SK-N-SH (cell line): ENCODE measurements around the gene PTPRG. TPM values are rescaled to one million over a fixed set of nuclear protein-coding genes. Genes with fewer than 3 reads are reported as not detected.

ENCODE experiments used
- CTCF ChIA-PET: fragments of 300-600, 350-600 bp; formaldehyde crosslinking; extraction: SDS; loops from one replicate; lab custom pipeline; 2021; lab: Yijun Ruan, JAX
- POLR2A ChIA-PET: fragments of 350-600 bp; sonication (Branson Sonifier 250); formaldehyde crosslinking; extraction: SDS; loops from one replicate; lab custom pipeline; 2020; ENCODE audit warnings: antibody characterized with exemption, inconsistent platforms; lab: Yijun Ruan, JAX
- DNase-seq: peaks from one replicate; pipeline ENCODE4 v3.0.0; 2012
- H2AFZ ChIP-seq: fragments of 200-600 bp; sonication (generic); 2 replicates; pipeline ENCODE4 v1.8.1; 2016; ENCODE audit warnings: antibody characterized with exemption, mild to moderate bottlenecking, low read depth
- H3F3A ChIP-seq: fragments of 200-600 bp; sonication (generic); replicated peaks from 2 replicates; pipeline ENCODE3; 2016; ENCODE audit warnings: antibody characterized with exemption, mild to moderate bottlenecking; ENCODE audit not compliant: insufficient read depth
- H3K27ac ChIP-seq, 2 experiments: fragments of 200-500 bp in 1 of 2; fragments of 200-600 bp in 1 of 2; sonication (Bioruptor generic) in 1 of 2; sonication (generic), shearing (Covaris generic) in 1 of 2; 2 replicates each; pipeline versions ENCODE4 v1.5.1 to v1.6.1; 2014 to 2016; ENCODE audit warnings: low read depth in 2 of 2, inconsistent platforms in 1 of 2, low read length in 1 of 2, mild to moderate bottlenecking in 1 of 2, mixed read lengths in 1 of 2
- H3K27me3 ChIP-seq: fragments of 200-600 bp; sonication (generic), shearing (Covaris generic); 2 replicates; pipeline ENCODE4 v1.6.1; 2016; ENCODE audit warnings: mixed run types; ENCODE audit not compliant: insufficient read depth
- H3K36me3 ChIP-seq, 2 experiments: fragments of 200-500 bp in 1 of 2; fragments of 200-600 bp in 1 of 2; sonication (Bioruptor generic) in 1 of 2; sonication (generic) in 1 of 2; replicated peaks in 1 of 2; 2 replicates each; pipeline versions ENCODE3 to v1.5.1; 2014 to 2016; ENCODE audit warnings: low read length in 1 of 2, mild to moderate bottlenecking in 1 of 2; ENCODE audit not compliant: insufficient read depth in 2 of 2, control insufficient read depth in 1 of 2
- H3K4me1 ChIP-seq, 2 experiments: fragments of 200-500 bp in 1 of 2; fragments of 200-600 bp in 1 of 2; sonication (Bioruptor generic) in 1 of 2; sonication (generic), shearing (Covaris generic) in 1 of 2; 2 replicates each; pipeline versions ENCODE4 v1.5.1 to v1.6.1; 2014 to 2016; ENCODE audit warnings: low read depth in 1 of 2, low read length in 1 of 2, mixed run types in 1 of 2; ENCODE audit not compliant: insufficient read depth in 2 of 2, control insufficient read depth in 1 of 2
- H3K4me2 ChIP-seq: fragments of 200-600 bp; sonication (generic), shearing (Covaris generic); 2 replicates; pipeline ENCODE4 v1.6.1; 2017; ENCODE audit warnings: mixed run types
- H3K4me3 ChIP-seq, 2 experiments: fragments of 200-500 bp in 1 of 2; fragments of 200-600 bp in 1 of 2; sonication (Bioruptor generic) in 1 of 2; sonication (generic), shearing (Covaris generic) in 1 of 2; 2 replicates each; pipeline versions ENCODE4 v1.5.1 to v1.8.1; 2014 to 2016; ENCODE audit warnings: low read depth in 2 of 2, inconsistent platforms in 1 of 2, low read length in 1 of 2, mild to moderate bottlenecking in 1 of 2, mixed read lengths in 1 of 2, moderate library complexity in 1 of 2
- H3K79me2 ChIP-seq: fragments of 200-600 bp; sonication (generic); 2 replicates; pipeline ENCODE4 v1.8.1; 2017; ENCODE audit warnings: mild to moderate bottlenecking; ENCODE audit not compliant: insufficient read depth
- H3K9ac ChIP-seq: fragments of 200-600 bp; sonication (generic); 2 replicates; pipeline ENCODE4 v1.6.1; 2017; ENCODE audit warnings: mixed run types
- H3K9me2 ChIP-seq: fragments of 200-600 bp; sonication (generic); 2 replicates; pipeline ENCODE4 v1.6.1; 2017; ENCODE audit warnings: mixed run types
- H3K9me3 ChIP-seq: fragments of 200-600 bp; sonication (generic); 2 replicates; pipeline ENCODE4 v1.6.1; 2017; ENCODE audit warnings: mixed run types, mild to moderate bottlenecking, moderate library complexity
- H4K20me1 ChIP-seq: fragments of 200-600 bp; sonication (generic); 2 replicates; pipeline ENCODE4 v1.6.1; 2017; ENCODE audit warnings: mild to moderate bottlenecking, mixed run types; ENCODE audit not compliant: insufficient read depth
- CTCF ChIP-seq: fragments of 200-600 bp; sonication (generic); IDR thresholded peaks from 2 replicates; pipeline ENCODE4 v1.6.1; 2017; ENCODE audit warnings: antibody characterized with exemption, mild to moderate bottlenecking, moderate library complexity
- EZH2phosphoT487 ChIP-seq: fragments of 200-600 bp; sonication (generic); IDR thresholded peaks from 2 replicates; pipeline ENCODE4 v1.6.1; 2017; ENCODE audit warnings: low read depth, mixed run types, mild to moderate bottlenecking, antibody characterized with exemption, moderate library complexity, borderline replicate concordance
- FOXJ3 ChIP-seq: sonication (generic); formaldehyde crosslinking; IDR thresholded peaks from 2 replicates; pipeline ENCODE4 v1.5.1; 2020; ENCODE audit warnings: mild to moderate bottlenecking, missing genetic modification reagents
- GATA2 ChIP-seq: sonication (generic); formaldehyde crosslinking; IDR thresholded peaks from 2 replicates; pipeline ENCODE4 v1.5.0; 2020; ENCODE audit warnings: mild to moderate bottlenecking, missing genetic modification reagents
- IRF3 ChIP-seq: fragments of 150-350 bp; IDR thresholded peaks from 2 replicates; pipeline ENCODE4 v1.6.1; 2016; ENCODE audit warnings: mild to moderate bottlenecking, low read depth, low read length
- MAX ChIP-seq: IDR thresholded peaks from 2 replicates; pipeline ENCODE4 v1.4.0; 2012; ENCODE audit warnings: low read depth
- PBX3 ChIP-seq: IDR thresholded peaks from 2 replicates; pipeline ENCODE4; 2012
- POLR2AphosphoS5 ChIP-seq: IDR thresholded peaks from 2 replicates; pipeline ENCODE4 v1.6.1; 2012; ENCODE audit warnings: low read depth, low read length
- RFX5 ChIP-seq: IDR thresholded peaks from 2 replicates; pipeline ENCODE4 v1.6.1; 2012; ENCODE audit warnings: mild to moderate bottlenecking, improper control_type of control experiment, low read length
- RXRA ChIP-seq: IDR thresholded peaks from 2 replicates; pipeline ENCODE4 v1.4.0; 2012; ENCODE audit warnings: low read depth, mild to moderate bottlenecking, borderline replicate concordance
- SIN3A ChIP-seq: IDR thresholded peaks from 2 replicates; pipeline ENCODE4 v1.6.1; 2012; ENCODE audit warnings: low read depth, mild to moderate bottlenecking, low read length, moderate library complexity, borderline replicate concordance
- SMC3 ChIP-seq: IDR thresholded peaks from 2 replicates; pipeline ENCODE4 v1.6.1; 2012; ENCODE audit warnings: low read depth, low read length, improper control_type of control experiment
- TAF1 ChIP-seq: IDR thresholded peaks from 2 replicates; pipeline ENCODE4 v1.6.1; 2012; ENCODE audit warnings: low read depth, mild to moderate bottlenecking, low read length, moderate library complexity, borderline replicate concordance
- USF1 ChIP-seq: IDR thresholded peaks from 2 replicates; pipeline ENCODE4 v1.4.0; 2012; ENCODE audit warnings: low read depth, borderline replicate concordance
- YY1 ChIP-seq: IDR thresholded peaks from 2 replicates; pipeline ENCODE4 v1.4.0; 2012; ENCODE audit warnings: low read depth, mild to moderate bottlenecking
- WGBS: methylation state at CpG from one replicate; pipeline ENCODE4 v1.1.6; 2017; ENCODE audit warnings: low lambda C conversion rate; 5-methylcytosine and 5-hydroxymethylcytosine counted together
- polyA plus RNA-seq, 3 experiments: library from polyadenylated mRNA; depleted of rRNA; stranded (reverse); fragments of >200 nt; gene quantifications; 2 replicates each; pipeline ENCODE4 v1.2.3, GENCODE V29; 2012

PTPRG gene
- polyA plus RNA-seq, 1 of the 3 experiments (the other 2 are of a cell fraction), result 14.1 TPM

GRCh38 chr3:62332017-62332416 is 770.6 kb downstream of the PTPRG start:
- ChIA-PET POLR2A (no interaction called here), CTCF (interaction anchor here (0.6 to 9.1 kb wide), 33 partner anchors 9 to 443 kb away, joined by 3 to 142 read pairs (median 4); no protein-coding TSS in a partner anchor)
- WGBS, result 100% methylated on average over 1 of the region's 1 CpG
- Histone ChIP-seq H3K9ac (no peak overlapping the region), H3K36me3 (peaks cover 8 to 12% of the 10 kb centered on the region in 2 experiments), H3K27ac (no peak overlapping the region), H2AFZ (no peak overlapping the region), H3K9me2 (no peaks in the 10 kb centered on the region), H3K9me3 (no peaks in the 10 kb centered on the region), H4K20me1 (no peaks in the 10 kb centered on the region), H3K4me3 (no peak overlapping the region), H3K4me1 (no peaks in the 10 kb centered on the region), H3K79me2 (no peaks in the 10 kb centered on the region), H3F3A (peaks cover 8% of the 10 kb centered on the region), H3K4me2 (no peak overlapping the region), H3K27me3 (no peaks in the 10 kb centered on the region)
- DNase-seq, result no peak
- TF ChIP-seq SIN3A (no peak), RFX5 (no peak), IRF3 (no peak), SMC3 (no peak), YY1 (no peak), POLR2AphosphoS5 (no peak), TAF1 (no peak), PBX3 (no peak), USF1 (no peak), GATA2 (no peak), RXRA (no peak), FOXJ3 (CRISPR knock-in tag) (no peak), MAX (no peak), EZH2phosphoT487 (no peak), CTCF (no peak)
